GM19240 (cell line): ENCODE data around the gene UCP2.
A peak's percentile ranks its signal among the peaks of the same experiment; 100 is the strongest.
"Not testable (repeated sequence)": the region's sequence is repeated elsewhere in the genome, so short reads cannot be mapped to it uniquely, and the experiment has no call there.

Experiments
- DNase-seq: peaks from one replicate; pipeline ENCODE4 v3.0.0; 2011; ENCODE audit warnings: low spot score; ENCODE audit not compliant: insufficient read length

UCP2 gene

DNA sequence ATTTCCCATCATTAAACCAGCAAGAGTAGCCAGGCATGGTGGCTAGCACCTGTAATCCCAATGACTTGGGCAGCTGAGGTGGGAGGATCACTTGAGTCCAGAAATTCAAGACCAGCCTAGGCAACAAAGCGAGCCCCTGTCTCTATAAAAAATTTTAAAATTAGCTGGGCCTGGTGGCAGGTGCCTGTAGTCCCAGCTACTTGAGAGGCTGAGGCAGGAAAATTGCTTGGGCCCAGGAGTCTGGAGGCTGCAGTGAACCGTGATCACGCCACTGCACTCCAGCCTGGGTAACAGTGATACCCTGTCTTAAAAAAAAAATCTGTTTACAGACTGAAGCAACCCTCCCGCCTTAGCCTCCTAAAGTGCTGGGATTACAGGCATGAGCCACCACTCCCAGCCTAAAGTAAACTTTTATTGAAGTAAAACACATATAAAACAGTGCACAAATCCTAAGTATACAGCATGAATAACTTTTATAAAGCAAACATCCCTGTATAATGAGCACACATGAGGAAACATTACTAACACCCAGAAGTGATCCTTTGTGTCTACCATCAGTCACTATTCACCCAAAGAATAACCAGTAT lies 13.6 kb upstream of the UCP2 start:
- no peak for DNase-seq

DNA sequence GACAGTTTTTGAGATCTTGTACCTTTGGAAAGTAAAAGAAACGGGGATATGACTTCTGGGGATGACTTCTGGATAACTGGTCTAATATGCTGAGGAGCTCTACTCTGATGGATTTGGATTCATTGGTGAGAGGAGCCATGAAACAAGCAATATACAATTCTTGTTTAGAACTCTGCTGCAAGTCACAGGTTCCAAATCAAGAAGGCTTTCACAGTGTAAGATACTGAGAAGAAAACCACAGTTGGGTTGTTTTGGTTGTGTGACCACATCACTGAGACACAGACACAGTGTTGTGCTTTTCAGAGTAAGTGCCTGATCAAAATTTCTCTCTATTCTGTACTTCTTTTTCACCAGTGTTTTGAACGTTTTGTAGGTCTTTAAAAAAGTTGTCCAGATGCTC lies 13.1 kb upstream of the UCP2 start:
- DNase-seq = no peak

DNA sequence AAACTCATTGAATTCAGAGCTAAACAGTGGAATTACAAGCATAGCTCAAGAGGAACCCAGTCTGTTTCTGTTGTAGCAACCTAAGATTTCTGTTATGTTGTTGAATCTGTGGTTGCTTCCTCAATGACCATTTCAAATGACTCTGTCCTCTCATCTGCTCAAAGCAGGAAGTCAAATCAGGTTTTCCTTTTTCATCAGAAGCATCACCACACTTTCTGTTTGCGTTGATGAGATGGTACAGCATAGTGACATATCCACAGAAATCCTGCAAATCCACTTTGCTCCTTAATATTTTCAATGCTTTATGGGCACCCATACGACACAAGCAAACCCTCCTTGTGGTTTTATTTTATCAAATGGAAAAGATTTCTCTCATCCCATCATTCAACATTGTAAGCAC lies 12.6 kb upstream of the UCP2 start:
- DNase-seq = no peak

DNA sequence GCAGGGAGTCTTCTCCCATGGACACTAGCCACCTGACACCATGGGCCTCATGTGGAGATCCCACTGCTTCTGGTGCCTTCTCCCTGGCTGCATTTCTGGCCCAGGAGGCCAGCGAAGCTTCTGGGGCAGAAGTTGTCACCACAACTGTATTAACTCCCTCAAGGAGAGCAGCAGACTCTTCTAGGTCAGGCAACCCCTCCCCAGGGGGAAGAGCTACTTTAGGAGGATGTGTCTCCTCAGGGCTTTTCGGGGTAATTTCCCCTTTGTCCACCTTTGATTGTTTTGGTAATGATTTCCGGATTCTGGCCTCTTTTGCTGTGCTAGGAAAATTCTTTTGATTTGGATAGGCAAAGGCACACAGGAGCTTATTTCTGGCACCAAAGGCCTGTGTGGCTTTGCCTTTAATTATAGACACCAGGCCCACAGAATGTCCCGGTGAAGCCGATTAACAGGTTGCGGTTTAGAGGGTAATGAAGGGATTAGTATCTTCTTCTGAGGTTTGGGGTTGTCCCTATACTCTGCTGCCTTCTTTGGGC lies 8.9 kb upstream of the UCP2 start:
- DNase-seq = no peak

DNA sequence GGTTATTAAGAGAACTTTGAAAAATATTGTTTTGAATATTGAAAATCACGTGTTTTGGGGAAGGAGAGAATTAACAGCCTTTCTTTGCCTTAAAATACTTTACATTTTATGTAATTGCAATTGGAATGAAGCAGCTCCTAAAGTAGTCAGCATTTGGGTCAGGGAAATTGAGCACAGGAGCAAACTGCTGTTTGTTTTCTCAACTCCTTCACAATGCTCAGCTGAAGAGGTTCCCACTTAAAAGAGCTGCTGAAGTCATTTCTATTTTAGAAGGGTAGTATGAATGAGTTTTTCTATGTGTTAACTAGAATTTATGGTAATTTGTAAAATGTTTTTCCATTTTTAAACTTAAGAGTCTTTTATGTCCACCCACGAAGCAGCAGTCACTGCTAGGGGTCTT lies 8.1 kb upstream of the UCP2 start:
- DNase-seq = no peak

DNA sequence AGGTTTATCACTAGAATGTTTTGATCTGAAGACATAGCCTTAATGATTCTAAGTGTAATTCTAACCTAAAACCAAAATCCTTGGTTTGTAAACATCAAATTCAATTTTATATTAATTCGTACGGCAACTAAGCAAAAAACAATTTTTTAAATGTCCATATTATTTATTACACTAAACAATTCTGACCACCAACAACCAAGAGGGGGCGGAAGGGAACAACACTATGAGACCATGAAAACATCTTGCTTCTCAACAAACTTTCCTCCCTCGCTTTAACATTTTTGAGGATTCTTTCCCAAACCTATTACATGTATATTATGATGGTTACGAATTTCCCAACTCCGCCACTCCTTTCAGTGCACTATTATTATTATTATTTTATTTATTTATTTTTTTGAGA lies 6.5 kb upstream of the UCP2 start:
- no peak for DNase-seq

DNA sequence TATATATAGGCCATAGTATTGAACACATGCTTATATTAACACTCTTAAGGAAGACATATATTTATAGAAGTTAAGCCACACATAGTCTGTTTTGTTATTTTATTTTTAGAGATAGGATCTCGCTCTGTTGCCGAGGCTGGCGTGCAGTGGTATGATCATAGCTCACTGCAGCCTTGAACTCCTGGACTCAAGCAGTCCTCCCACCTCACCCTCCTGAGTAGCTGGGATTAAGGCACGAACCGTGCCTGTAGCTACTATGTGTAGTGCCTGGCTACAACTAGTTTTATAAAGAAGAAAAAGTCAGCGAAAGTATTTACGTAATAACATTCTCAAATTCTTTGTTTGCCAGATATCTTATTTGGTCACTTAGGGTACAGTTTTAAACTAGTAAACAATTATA lies 5.6 kb upstream of the UCP2 start:
- no peak for DNase-seq

DNA sequence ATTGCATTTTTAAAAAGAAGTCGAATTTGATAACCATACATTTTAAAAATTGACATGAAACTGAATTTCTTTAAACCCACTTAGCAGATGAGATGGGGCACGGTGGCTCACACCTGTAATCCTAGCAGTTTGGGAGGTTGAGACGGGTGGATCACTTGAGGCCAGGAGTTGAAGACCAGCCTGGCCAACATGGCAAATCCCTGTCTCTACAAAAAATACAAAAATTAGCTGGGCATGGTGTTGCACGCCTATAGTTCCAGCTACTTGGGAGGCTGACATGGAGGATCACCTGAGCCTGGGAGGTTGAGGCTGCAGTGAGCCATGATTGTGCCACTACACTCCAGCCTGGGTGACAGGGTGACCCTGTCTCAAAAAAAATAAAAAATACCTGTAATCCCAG lies 3.0 kb upstream of the UCP2 start:
- DNase-seq = not testable (repeated sequence)

DNA sequence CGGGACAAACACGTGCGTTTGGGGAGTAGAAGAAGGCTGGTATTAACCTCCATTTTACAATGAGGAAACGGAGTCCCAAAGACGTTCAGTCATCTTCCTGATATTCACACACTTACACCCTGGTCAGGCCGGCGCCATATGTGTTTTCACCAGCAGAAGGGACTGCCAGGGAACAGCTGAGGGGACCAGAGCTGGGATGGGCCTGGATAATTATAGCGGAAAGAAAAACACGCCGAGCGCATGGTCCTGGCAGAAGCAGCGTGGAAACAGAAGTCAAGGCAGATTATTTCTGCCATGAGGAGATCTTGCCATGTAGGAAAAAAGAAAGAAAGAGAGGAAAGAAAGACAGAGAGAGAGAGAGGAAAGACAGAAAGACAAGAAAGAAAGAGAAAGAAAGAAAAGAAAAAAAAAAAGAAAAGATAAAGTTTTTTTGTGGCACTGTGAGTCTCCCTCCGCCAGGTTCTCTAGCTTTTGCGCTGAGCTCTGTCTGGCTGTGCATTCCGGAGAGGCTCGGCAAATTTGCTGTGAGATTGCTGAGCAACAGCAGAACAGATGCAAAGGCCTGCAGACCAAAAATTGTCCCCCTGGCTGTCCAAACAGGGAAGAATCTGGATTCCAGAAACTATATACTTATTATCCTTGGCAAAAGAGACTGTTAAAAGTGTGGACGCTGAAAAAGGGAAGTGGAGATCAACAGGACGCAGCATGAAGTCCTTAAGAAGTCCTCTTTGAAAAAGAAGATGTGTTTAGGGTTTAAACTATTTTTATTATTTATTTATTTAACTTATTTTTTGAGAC lies 1.3 kb upstream of the UCP2 start:
- no peak for DNase-seq

DNA sequence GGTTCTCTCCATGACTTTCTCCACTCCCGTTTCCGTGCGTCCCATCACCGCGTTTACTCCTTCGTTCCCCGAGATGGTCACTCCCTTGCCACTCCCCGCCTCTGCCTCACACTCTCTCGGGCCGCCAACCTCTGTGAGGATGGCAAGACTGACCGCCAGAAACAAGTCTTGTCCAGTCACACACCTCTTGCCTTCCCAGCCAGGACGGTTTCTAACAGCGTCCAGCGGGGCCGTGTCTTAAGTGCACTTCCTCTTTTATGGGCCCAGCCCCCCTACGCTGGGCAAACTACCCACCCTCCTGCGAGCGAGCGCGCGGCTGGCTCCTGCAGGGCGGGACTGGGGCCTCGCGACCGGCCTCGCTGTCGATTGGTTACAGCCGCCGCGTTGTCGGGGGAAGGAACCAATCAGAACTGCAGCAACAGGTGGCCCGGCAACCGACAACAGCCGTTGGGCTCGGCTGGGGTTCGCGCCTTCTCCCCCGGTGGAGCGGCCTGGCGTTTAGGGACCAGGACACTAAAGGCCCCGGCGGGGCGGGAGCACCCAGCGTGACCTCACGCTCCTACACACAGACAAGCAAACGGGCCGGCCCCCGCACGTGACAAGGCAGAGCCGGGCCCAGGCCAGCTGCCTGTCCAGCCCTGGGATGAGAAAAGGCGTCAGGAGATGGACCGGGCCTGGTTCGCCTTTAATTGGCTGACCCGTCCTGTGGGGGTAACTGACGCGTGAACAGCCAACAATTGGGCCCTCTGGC lies 522 bp upstream of the UCP2 start:
- DNase-seq = peak; percentile 76

DNA sequence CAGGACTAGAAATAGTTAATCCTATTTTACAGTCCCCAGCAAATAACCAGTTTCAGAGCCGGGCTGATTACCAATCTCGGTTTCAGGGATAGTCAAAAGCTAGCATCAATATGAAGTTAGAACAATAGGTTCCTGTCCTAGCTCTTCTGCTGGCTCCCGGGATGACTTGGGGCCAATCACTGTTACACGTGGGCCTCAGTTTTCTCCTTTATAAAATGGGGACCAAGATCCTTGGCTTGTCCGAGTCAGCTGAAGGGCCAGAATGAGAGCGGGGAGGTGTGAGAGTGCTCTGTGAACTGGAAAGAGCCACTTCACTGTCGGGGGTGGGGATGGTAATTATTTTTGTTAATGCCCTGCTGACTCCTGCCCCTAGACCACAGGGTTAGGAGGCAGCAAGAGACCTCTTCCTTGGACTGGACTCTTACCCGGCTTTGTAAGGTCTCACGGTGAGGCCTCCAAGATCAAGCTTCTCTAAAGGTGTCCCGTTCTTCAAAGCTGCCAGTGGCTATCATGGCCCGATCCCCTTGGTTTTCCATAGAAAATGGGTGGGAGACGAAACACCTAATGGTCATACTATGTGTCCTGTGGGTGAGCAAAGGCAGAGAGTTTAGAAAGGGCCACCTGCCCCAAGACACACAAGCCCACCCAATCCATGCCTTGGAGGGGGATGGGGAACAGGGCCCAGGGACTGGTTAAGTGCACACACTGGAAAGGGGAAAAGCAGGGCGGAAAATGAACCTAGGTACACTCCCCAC lies 1.4 kb downstream of the UCP2 start:
- DNase-seq = no peak

DNA sequence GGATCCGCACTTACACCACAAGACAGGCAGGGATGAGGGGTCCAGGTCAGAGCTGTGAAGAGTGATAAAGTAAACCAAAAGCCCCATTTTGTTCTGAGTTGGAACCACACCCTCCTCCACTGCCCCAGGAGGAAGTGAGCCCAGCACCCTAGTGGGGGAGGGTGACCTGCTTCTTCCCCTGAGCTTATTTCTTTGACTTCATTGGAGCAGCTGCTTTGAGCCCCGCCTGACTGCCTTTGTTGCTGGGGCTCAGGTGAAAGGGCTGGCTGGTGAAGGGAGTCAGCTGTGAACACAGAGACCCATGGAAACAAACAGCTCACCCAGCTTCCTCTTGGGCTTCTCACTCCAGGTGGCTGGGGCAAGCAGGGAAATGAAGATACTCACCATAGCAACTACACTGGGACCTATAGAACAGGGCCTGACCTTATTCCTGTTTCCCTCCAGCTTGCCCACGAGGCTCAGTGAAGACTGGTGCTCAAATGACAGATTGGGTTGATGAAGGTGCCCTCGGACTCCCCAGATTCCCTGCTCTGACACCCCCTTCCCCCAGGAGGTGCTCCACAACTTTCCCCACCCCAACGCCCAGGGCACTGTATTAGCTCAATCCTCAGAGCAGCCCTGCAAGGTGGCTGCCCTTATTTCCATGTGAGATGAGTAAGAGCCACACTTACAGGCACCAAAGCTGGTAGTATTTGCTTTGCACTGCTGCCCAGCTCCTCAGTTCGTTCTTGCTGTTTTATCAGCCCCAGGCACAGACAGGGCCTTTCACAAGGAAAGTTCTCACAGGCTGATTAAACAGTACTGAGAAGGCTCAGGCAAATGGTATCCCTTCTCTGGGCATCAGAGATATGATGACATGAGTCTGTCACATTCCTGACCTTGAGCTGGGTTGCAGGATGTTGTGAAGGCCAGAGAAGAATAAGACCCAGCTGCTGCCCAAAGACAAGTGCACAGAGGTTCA lies 2.4 kb downstream of the UCP2 start:
- peak; percentile 92 for DNase-seq

DNA sequence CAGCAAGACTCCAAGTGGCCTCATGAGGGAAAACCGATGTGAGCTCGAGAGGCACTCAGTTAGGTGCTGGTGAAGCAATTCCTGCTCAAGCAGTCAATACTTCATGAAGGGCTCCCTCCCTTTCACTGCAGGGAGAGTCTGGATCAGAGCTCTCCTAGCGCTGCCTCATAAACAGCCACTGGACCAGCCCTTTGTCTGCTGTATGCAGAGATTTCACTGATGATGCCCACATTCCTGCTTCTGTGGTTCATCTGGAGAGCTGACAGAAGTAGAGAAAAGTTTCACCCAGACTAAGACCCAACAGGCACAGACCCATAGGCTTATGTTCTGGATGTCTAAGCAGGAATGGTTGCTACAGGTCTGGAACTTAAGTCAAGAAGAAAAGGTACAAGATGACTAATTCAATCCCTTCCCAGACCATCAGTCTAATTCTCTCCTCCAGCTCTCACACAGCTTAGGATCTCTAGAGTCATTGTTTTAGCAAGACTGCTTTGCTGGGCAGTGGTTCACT lies 4.0 kb downstream of the UCP2 start:
- DNase-seq = no peak

DNA sequence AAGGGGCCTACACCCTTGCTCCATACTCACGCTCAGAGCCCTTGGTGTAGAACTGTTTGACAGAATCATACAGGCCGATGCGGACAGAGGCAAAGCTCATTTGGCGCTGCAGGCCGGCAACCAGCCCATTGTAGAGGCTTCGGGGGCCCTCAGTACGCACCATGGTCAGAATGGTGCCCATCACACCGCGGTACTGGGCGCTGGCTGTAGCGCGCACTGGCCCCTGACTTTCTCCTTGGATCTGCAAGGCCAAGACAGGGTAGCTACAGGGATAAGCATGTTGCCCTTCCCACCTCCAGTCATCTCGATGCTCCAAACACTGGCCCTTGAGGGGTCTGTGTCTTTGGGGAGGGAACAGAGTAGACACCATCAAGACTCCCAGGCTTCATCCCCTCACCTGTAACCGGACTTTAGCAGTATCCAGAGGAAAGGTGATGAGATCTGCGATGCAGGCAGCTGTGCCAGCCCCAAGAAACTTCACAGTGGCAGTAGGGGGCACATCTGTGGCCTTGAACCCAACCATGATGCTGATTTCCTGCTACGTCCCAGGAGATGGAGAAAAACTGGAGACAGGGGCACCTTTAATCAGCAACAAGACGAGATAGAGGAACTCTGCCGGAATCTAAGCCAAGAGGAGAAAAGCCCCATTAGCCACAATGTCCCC lies 4.7 kb downstream of the UCP2 start:
- DNase-seq = no peak

DNA sequence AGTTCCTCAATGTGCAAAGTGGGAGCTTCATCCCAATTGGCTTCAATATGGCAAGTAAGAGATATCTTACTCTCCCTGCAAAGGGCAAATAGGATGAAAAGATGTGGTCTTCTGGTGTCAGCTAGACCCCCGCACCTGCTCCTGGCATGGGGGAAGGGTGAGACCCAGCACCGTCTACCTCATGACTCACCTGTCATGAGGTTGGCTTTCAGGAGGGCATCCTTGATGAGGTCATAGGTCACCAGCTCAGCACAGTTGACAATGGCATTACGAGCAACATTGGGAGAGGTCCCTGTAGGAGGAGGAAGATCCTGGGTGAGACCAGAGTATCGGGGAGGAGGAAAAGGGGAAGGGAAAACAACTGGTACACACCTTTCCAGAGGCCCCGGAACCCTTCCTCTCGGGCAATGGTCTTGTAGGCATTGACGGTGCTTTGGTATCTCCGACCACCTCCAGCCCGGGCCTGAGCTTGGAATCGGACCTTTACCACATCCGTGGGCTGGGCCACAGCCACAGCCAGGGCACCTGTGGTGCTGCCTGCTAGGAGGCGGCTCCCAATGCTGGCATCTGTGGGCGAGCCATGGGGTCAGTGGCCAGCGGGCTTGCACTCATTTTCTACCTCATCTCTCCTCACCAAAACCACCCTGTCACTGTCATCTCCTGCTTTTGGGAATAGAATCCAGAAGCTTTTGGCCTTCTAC lies 6.0 kb downstream of the UCP2 start:
- no peak for DNase-seq

DNA sequence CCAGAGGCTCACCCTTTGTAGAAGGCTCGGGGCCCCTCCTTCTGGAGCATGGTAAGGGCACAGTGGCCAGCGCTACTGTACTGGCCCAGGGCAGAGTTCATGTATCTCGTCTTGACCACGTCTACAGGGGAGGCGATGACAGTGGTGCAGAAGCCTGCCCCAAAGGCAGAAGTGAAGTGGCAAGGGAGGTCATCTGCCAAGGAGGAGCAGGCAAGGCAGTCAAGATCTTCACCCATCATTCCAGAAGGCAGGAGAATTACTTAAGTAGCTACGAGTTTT lies 7.2 kb downstream of the UCP2 start:
- DNase-seq = no peak

DNA sequence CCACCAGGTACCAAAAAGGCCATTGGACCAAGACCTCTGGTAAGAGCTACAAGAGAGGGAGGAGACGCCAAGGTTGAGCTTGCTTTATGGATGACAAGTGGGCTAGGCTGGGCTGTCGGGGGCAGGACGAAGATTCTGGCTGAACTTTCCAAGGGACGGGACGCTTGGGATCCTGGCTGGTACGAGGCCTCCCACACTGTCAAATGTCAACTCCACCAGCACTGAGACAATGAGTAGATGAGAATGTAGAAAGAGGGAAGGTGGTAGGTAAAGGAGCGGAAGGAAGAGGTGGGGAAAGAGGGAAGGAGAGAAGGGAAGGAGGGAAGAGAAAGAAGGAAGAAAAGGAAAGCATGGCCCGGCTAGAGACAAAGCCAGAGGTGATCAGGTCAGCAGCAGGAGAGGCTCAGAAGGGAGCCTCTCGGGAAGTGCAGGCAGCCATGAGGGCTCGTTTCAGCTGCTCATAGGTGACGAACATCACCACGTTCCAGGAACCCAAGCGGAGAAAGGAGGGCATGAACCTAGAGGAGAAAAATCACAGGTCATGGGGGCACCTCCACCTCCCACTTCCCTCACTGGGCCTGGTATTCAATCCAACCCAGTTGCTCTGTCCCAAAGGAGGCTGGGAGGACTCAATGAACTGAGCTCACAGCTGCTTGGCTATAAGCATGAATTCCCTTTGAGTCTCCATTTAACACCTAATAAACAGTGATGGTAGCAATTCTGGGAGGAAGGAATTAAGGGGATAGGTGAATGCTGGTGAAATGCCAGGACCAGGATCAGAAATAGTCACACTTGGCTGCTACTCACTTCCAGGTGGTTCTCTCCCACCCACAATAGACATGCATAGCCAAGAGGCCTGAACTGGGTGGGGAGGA lies 7.8 kb downstream of the UCP2 start:
- DNase-seq = no peak
